H1 (cell line): ENCODE measurements around the gene ZSCAN1. TPM values are rescaled to one million over a fixed set of nuclear protein-coding genes. Genes with fewer than 3 reads are reported as not detected.

Experiments used
- ATF2 ChIP-seq: IDR thresholded peaks from 2 replicates; pipeline ENCODE4 v1.6.1; 2012; ENCODE audit warnings: low read length, inconsistent platforms
- BACH1 ChIP-seq: IDR thresholded peaks from 2 replicates; pipeline ENCODE4 v1.6.1; 2012; ENCODE audit warnings: low read length, improper control_type of control experiment
- BCL11A ChIP-seq, 2 experiments: IDR thresholded peaks; one replicate each; pipeline ENCODE4 v1.6.1; 2011; ENCODE audit warnings: low read depth in 2 of 2, low read length in 2 of 2, mild to moderate bottlenecking in 2 of 2
- CEBPB ChIP-seq: IDR thresholded peaks from 2 replicates; pipeline ENCODE4 v1.6.1; 2012; ENCODE audit warnings: low read depth, low read length
- EGR1 ChIP-seq: IDR thresholded peaks from 2 replicates; pipeline ENCODE4 v1.6.1; 2011; ENCODE audit warnings: low read depth, low read length, borderline replicate concordance
- EP300 ChIP-seq, 2 experiments: IDR thresholded peaks; 1 replicate in 1 of 2; 2 replicates in 1 of 2; pipeline ENCODE4 v1.6.1; 2011 to 2012; ENCODE audit warnings: low read depth in 2 of 2, low read length in 2 of 2, mild to moderate bottlenecking in 2 of 2, borderline replicate concordance in 1 of 2, inconsistent platforms in 1 of 2, moderate library complexity in 1 of 2
- EZH2 ChIP-seq: fragments of 200-600 bp; sonication (generic); IDR thresholded peaks from 2 replicates; pipeline ENCODE4 v1.7.1; 2012; ENCODE audit warnings: low read depth, mild to moderate bottlenecking, moderate library complexity, low read length, inconsistent platforms; ENCODE audit not compliant: severe bottlenecking
- HDAC6 ChIP-seq: IDR thresholded peaks from one replicate; pipeline ENCODE4 v1.7.1; 2012; ENCODE audit warnings: low read depth, mild to moderate bottlenecking, inconsistent platforms, low read length, moderate library complexity
- JUN ChIP-seq: IDR thresholded peaks from 2 replicates; pipeline ENCODE4 v1.6.1; 2011; ENCODE audit warnings: low read depth, mild to moderate bottlenecking, improper control_type of control experiment, low read length
- JUND ChIP-seq: IDR thresholded peaks from 2 replicates; pipeline ENCODE4 v1.6.1; 2011; ENCODE audit warnings: mild to moderate bottlenecking, improper control_type of control experiment, low read length
- KDM1A ChIP-seq: fragments of 200-600, 300-600 bp; sonication (generic); IDR thresholded peaks from 2 replicates; pipeline ENCODE4 v1.7.1; 2016; ENCODE audit warnings: mild to moderate bottlenecking, low read length, borderline replicate concordance
- KDM5A ChIP-seq: fragments of 200-600 bp; IDR thresholded peaks from 2 replicates; pipeline ENCODE4 v1.7.1; 2012; ENCODE audit warnings: mild to moderate bottlenecking, low read length, inconsistent platforms, mixed read lengths
- MAX ChIP-seq: IDR thresholded peaks from 2 replicates; pipeline ENCODE4 v1.6.1; 2012; ENCODE audit warnings: inconsistent platforms
- POU5F1 ChIP-seq: IDR thresholded peaks from 2 replicates; pipeline ENCODE4 v1.6.1; 2011; ENCODE audit warnings: low read depth, mild to moderate bottlenecking, low read length, moderate library complexity
- RFX5 ChIP-seq: IDR thresholded peaks from 2 replicates; pipeline ENCODE4 v1.6.1; 2011; ENCODE audit warnings: low read depth, low read length, improper control_type of control experiment, borderline replicate concordance
- SIRT6 ChIP-seq: IDR thresholded peaks from one replicate; pipeline ENCODE4 v1.7.1; 2012; ENCODE audit warnings: low read length, inconsistent platforms
- SRF ChIP-seq: IDR thresholded peaks from 2 replicates; pipeline ENCODE4 v1.6.1; 2011; ENCODE audit warnings: mild to moderate bottlenecking, low read depth, low read length, moderate library complexity
- TAF7 ChIP-seq: optimal IDR thresholded peaks from 2 replicates; pipeline ENCODE3; 2011; ENCODE audit warnings: low read depth, mild to moderate bottlenecking, inconsistent platforms, low read length, moderate library complexity, borderline replicate concordance
- TBP ChIP-seq: IDR thresholded peaks from 2 replicates; pipeline ENCODE4 v1.6.1; 2011; ENCODE audit warnings: low read depth, low read length, improper control_type of control experiment
- TCF12 ChIP-seq: IDR thresholded peaks from 2 replicates; pipeline ENCODE4 v1.6.1; 2011; ENCODE audit warnings: low read depth, mild to moderate bottlenecking, low read length
- YY1 ChIP-seq: IDR thresholded peaks from 2 replicates; pipeline ENCODE4 v1.6.1; 2011; ENCODE audit warnings: low read depth, mild to moderate bottlenecking, low read length
- polyA plus RNA-seq, 7 experiments: library from polyadenylated mRNA; depleted of rRNA in 3 of 7; stranded (reverse) in 5 of 7; unstranded in 2 of 7; fragments of >200 nt in 5 of 7; fragments of 200-250 nt in 2 of 7; gene quantifications; 1 replicate in 5 of 7; 2 replicates in 1 of 7; 4 replicates in 1 of 7; pipeline versions ENCODE4 v1.2.1 to v1.2.3, GENCODE V29; 2011 to 2013; ENCODE audit warnings: missing spikeins in 2 of 7, mixed read lengths in 2 of 7
- total RNA-seq: library from RNA; stranded (reverse); fragmentation: NEBNext Ultra II Directional; extraction: Animal tissue kit (Norgen Biotek cat#: 25700); gene quantifications from 2 replicates; pipeline ENCODE4 v1.2.1, GENCODE V29; 2021
- TF ChIP-seq, protein P1 (sequence below): IDR thresholded peaks from 2 replicates; pipeline ENCODE4 v1.6.1; 2011; ENCODE audit warnings: low read depth, mild to moderate bottlenecking, low read length; ENCODE audit not compliant: insufficient read depth

Gene ZSCAN1
- total and polyA plus RNA-seq, 2 of the 8 experiments (the other 6 are each of a cell fraction or from before 2014, with no cell fraction given), result 1.2 to 4.3 TPM

DNA sequence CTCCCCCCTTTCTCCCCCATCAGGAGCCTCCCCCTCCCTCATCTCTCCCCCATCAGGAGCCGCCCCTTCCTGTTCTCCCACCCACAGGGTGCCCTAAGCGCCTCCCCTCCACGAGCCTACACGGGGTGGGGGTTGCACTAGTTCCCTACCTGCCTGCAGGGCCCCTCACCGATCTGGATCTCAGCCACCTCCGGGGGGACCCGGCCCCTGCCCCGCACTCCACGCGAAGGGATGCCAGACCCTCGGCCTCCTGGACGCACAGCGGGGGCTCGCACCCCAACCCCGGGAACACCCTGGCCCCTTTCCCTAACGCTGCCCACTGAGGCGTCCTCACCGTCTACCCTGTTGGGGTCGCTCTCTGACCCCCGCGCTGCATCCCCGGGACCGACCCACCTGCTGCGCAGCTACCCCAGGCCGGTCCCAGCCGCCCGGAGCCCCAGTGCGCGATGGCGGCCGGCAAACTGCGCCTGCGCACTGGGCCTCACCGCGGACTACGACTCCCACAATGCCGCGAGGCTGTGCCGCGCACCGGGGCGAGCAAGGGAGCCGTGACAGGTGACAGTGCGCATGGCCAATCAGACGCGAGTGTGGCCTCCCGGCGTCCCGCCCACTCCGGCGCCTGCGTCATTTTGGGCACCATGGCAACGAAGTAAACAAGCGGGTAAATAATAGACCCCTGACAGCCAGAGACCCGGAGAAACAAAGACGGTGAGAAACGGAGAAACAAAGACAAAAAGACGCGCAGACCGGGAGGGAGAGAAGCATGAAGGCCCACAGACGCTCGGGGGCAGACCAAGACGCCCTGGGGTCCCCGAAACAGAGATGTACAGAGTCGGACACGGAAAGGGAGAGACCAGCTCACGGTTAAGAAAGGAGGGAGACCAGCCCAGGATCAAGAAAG, 64.2 kb downstream of the ZSCAN1 start, which contains the start of gene ZSCAN18 (continued):
- TF ChIP-seq JUN, result 0 out of 2 replicates have a peak, but pooled peaks have one; percentile 14
- TF ChIP-seq BCL11A (IDR thresholded peaks at IDR 0.05; ENCODE audit: low read depth in 2 of 2, low read length in 2 of 2), result no peak
- TF ChIP-seq ATF2, result no peak
- no peak for TF ChIP-seq SIRT6
- TF ChIP-seq JUND, result 0 out of 2 replicates have a peak, but pooled peaks have one; percentile 32
- no peak for TF ChIP-seq KDM5A
- TF ChIP-seq HDAC6, result no peak
- no peak for TF ChIP-seq BACH1
- TF ChIP-seq POU5F1, result no peak
- TF ChIP-seq, protein P1, sequence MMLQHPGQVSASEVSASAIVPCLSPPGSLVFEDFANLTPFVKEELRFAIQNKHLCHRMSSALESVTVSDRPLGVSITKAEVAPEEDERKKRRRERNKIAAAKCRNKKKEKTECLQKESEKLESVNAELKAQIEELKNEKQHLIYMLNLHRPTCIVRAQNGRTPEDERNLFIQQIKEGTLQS, result no peak
- TF ChIP-seq YY1, result peak; percentile 93
- no peak for TF ChIP-seq CEBPB
- peak; percentile 67 for TF ChIP-seq TAF7
- TF ChIP-seq EGR1, result peak; percentile 53
- no peak; the same call in 1 of the 2 replicates for TF ChIP-seq MAX
- TF ChIP-seq SRF, result no peak
- peak; percentile 62 for TF ChIP-seq TBP
- peak in 1 of 2 experiments; percentile 96; a peak in 1 of 3 replicates for TF ChIP-seq EP300 (IDR thresholded peaks at IDR 0.05; ENCODE audit: borderline replicate concordance in 1 of 2, low read depth in 2 of 2, low read length in 2 of 2)
- TF ChIP-seq EZH2, result no peak
- no peak; the same call in 1 of the 2 replicates for TF ChIP-seq KDM1A
- TF ChIP-seq RFX5, result no peak
- TF ChIP-seq TCF12, result peak; percentile 34; the same call in 1 of the 2 replicates
